Heart left ventricle (tissue), 16 donors: ENCODE measurements around the gene EFNA2. TPM values are rescaled to one million over a fixed set of nuclear protein-coding genes. Genes with fewer than 3 reads are reported as not detected.

ENCODE experiments used
- ATAC-seq, 4 donors: fragments of 200-7000 bp; cut with Tn5 transposase; one replicate each; pipeline ENCODE4 v1.9.1; 2020 to 2022; ENCODE audit warnings: moderate library complexity in 4 of 4, mild to moderate bottlenecking in 3 of 4, moderate number of reproducible peaks in 1 of 4
- DNase-seq, 5 donors: peaks; one replicate each; pipeline ENCODE4 v3.0.0-alpha.2; 2020
- H3K27ac ChIP-seq, 12 donors: fragments of 200-600 bp; sonication (generic) in 4 of 12; one replicate each; pipeline versions ENCODE4 v1.5.0 to v1.8.0; 2016 to 2022; ENCODE audit warnings: mild to moderate bottlenecking in 2 of 12
- H3K27me3 ChIP-seq, 9 donors: fragments of 200-600 bp; sonication (generic) in 2 of 9; one replicate each; pipeline versions ENCODE4 v1.5.1 to v1.8.0; 2016 to 2022; ENCODE audit warnings: mild to moderate bottlenecking in 3 of 9
- H3K36me3 ChIP-seq, 9 donors: fragments of 200-600 bp; sonication (generic) in 2 of 9; one replicate each; pipeline versions ENCODE4 v1.5.0 to v1.8.0; 2018 to 2022; ENCODE audit warnings: mild to moderate bottlenecking in 2 of 9
- H3K4me1 ChIP-seq, 12 donors: fragments of 200-600 bp; sonication (generic) in 4 of 12; one replicate each; pipeline versions ENCODE4 v1.5.0 to v1.8.0; 2016 to 2022; ENCODE audit warnings: mild to moderate bottlenecking in 3 of 12
- H3K4me3 ChIP-seq, 12 donors: fragments of 200-600 bp; sonication (generic) in 4 of 12; one replicate each; pipeline versions ENCODE4 v1.5.0 to v1.8.0; 2017 to 2022; ENCODE audit warnings: mild to moderate bottlenecking in 9 of 12, moderate library complexity in 4 of 12
- H3K9me3 ChIP-seq, 12 donors: fragments of 200-600 bp; sonication (generic) in 4 of 12; one replicate each; pipeline versions ENCODE4 v1.5.0 to v1.8.0; 2016 to 2022; ENCODE audit warnings: mild to moderate bottlenecking in 1 of 12
- CTCF ChIP-seq, 12 donors: fragments of 200-600 bp; sonication (generic) in 4 of 12; IDR thresholded peaks; one replicate each; pipeline versions ENCODE4 v1.5.0 to v1.8.0; 2018 to 2022; ENCODE audit warnings: antibody characterized with exemption in 12 of 12, mild to moderate bottlenecking in 5 of 12
- POLR2A ChIP-seq, 2 donors: fragments of 450-650 bp; IDR thresholded peaks; one replicate each; pipeline ENCODE4 v1.6.1; 2017; ENCODE audit warnings: antibody characterized with exemption in 2 of 2, mild to moderate bottlenecking in 2 of 2, moderate library complexity in 2 of 2
- WGBS, 4 donors: extraction: QIAGEN DNeasy Blood & Tissue Kit in 2 of 4; methylation state at CpG; one replicate each; pipeline versions ENCODE4 v1.1.5 to v1.1.7; 2013 to 2018; 5-methylcytosine and 5-hydroxymethylcytosine counted together
- intact Hi-C, 10 donors: fragments of 100-400 bp; cut with DNase I; formaldehyde crosslinking; loops; one replicate each; pipeline versions ENCODE4 v1.11.1 to v1.14.2; 2022
- polyA plus RNA-seq, 2 donors: library from polyadenylated mRNA; stranded (reverse); fragments of 200-250 nt; gene quantifications; one replicate each; pipeline ENCODE4 v1.2.3, GENCODE V29; 2013
- total RNA-seq, 9 donors: library from RNA; depleted of rRNA in 2 of 9; stranded (reverse); fragments of >200 nt in 2 of 9; fragmentation: NEBNext Ultra II Directional in 3 of 9; extraction: Animal tissue kit (Norgen Biotek cat#: 25700) in 3 of 9; gene quantifications; one replicate each; pipeline versions ENCODE4 v1.1.0 to v1.2.4, GENCODE V29; 2016 to 2023
- donor health status: ischemic (EF 13 %, LVEDD 7.1; RV severe dilation, severe dysfunction).
- donor health status: healthy with polysubstance abuse.
- donor health status: DM: no; HTN: yes; CAD: no.
- donor health status: DM: no; HTN: no; CAD: no.
- donor health status: ischemic (EF 25% LVEDD 6.9; RV normal size, moderate dysfunction).
- donor health status: ischemic (EF 25% LVEDD 5.7; RV mildly dilated, moderate dysfunction).
- donor health status: healthy.
- donor health status: DM: yes; HTN: yes; CAD: no.
- donor health status: ischemic (EF 35%, LVEDD 5.7; RV mildly dilated, moderate dysfunction).
- donor health status: nonischemic (EF 11% LVEDD 7.7; RV severe dilation, severe dysfunction).
- donor health status: DM: yes; HTN: yes; CAD: no.
- donor health status: PGD.
- donor health status: ischemic (EF 29% LVEDD 5.4; RV normal size, mild dysfunction).
- donor health status: nonischemic (EF 23%, LVEDD 6.1; RV moderate dilation, normal function).

Gene EFNA2
- total and polyA plus RNA-seq, 11 donors = not detected

- Histone ChIP-seq H3K9me3 (no peaks in the 10 kb centered on the region), H3K27ac (no peak overlapping the region), H3K27me3 (peaks cover 20 to 57% (median 45%) of the 10 kb centered on the region in 9 donors), H3K36me3 (peaks cover 0 to 13% (median 6%) of the 10 kb centered on the region in 9 donors), H3K4me3 (no peak overlapping the region), H3K4me1 (peaks cover 0 to 29% (median 3%) of the 10 kb centered on the region in 12 donors)
- ATAC-seq (no peak), DNase-seq (no peak)
- no peak for TF ChIP-seq POLR2A (IDR thresholded peaks at IDR 0.05)
- no peak for TF ChIP-seq CTCF (IDR thresholded peaks at IDR 0.05)
- intact Hi-C loops = loop anchor here in 4 of 10 donors (5.0 to 10.0 kb wide), 5 partner anchors 71 to 241 kb away; partner anchors contain the start of genes PLK5 (in 2 of the 4) and GAMT (in 1 of the 4)
- 69 to 96% (median 86%) methylated on average over 3 to 12 of the region's 12 CpGs for WGBS, 4 donors
These were observed 1.8 kb upstream of the EFNA2 start for GRCh38 chr19:1283917-1284292.

- TF ChIP-seq POLR2A (IDR thresholded peaks at IDR 0.05) = no peak
- TF ChIP-seq CTCF (IDR thresholded peaks at IDR 0.05) = no peak
- no peak overlapping the region for H3K4me3 ChIP-seq
- ATAC-seq (no peak), DNase-seq (peak in 1 of 5 donors; percentile 5)
- H3K9me3 ChIP-seq = no peaks in the 10 kb centered on the region
- peaks cover 0 to 29% (median 3%) of the 10 kb centered on the region in 12 donors for H3K4me1 ChIP-seq
- H3K27ac ChIP-seq = no peak overlapping the region
- peaks cover 20 to 62% (median 50%) of the 10 kb centered on the region in 9 donors for H3K27me3 ChIP-seq
- 78 to 90% (median 82%) methylated on average over 13 to 20 of the region's 20 CpGs for WGBS, 4 donors
- H3K36me3 ChIP-seq = peaks cover 0 to 8% (median under 1%) of the 10 kb centered on the region in 9 donors
- intact Hi-C loops = loop anchor here in 4 of 10 donors (5.0 to 10.0 kb wide), 5 partner anchors 70 to 240 kb away; partner anchors contain the start of genes PLK5 (in 2 of the 4) and GAMT (in 1 of the 4)
These were observed 1.2 kb upstream of the EFNA2 start for GRCh38 chr19:1284293-1284978.

- TF ChIP-seq CTCF (IDR thresholded peaks at IDR 0.05) (no peak), POLR2A (IDR thresholded peaks at IDR 0.05) (no peak)
- Histone ChIP-seq H3K4me1 (peaks cover 0 to 23% (median 0%) of the 10 kb centered on the region in 12 donors), H3K36me3 (peaks cover 0 to under 1% (median 0%) of the 10 kb centered on the region in 9 donors), H3K4me3 (peak overlapping the region in 1 of 12 donors; percentile 9), H3K9me3 (no peaks in the 10 kb centered on the region), H3K27ac (no peak overlapping the region), H3K27me3 (peaks cover 20 to 68% (median 50%) of the 10 kb centered on the region in 9 donors)
- WGBS, 4 donors = 17 to 55% (median 27%) methylated on average over 12 to 51 of the region's 51 CpGs
- no peak for ATAC-seq
- intact Hi-C loops = loop anchor here in 4 of 10 donors (5.0 to 10.0 kb wide), 5 partner anchors 70 to 240 kb away; partner anchors contain the start of genes PLK5 (in 2 of the 4) and GAMT (in 1 of the 4)
- DNase-seq = no peak
These were observed 515 bp upstream of the EFNA2 start for GRCh38 chr19:1284979-1285736.
